ENCODE data around the gene GDF11.

GDF11 gene

GRCh38 chr12:55742719-55743405 is at the start of gene GDF11:
Gene GDF11 (plus strand): TSS chr12:55743122. CDS start chr12:55743317, 195 bp downstream.
- peak; percentile 61 for DNase-seq

- DNase-seq = no peak
Observed at GRCh38 chr12:55693323-55694187, 49.4 kb upstream of the GDF11 start.

DNA sequence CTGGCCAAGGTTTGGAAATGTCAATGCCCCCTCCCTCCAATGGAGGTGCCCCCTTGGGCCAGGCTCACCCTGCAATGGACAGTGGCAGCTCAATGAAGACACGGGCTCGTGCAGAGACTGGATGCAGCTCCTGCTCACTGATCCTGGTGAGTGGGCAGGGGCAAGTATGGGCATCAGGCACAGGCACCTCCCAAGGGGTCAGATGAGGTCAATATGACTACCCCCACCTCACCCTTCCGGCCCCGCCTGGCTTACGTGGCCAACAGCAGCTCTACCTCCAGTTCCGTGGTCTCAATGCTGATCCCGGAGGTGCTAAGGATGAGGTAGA is 48.8 kb upstream of the GDF11 start:
- no peak for DNase-seq

DNA sequence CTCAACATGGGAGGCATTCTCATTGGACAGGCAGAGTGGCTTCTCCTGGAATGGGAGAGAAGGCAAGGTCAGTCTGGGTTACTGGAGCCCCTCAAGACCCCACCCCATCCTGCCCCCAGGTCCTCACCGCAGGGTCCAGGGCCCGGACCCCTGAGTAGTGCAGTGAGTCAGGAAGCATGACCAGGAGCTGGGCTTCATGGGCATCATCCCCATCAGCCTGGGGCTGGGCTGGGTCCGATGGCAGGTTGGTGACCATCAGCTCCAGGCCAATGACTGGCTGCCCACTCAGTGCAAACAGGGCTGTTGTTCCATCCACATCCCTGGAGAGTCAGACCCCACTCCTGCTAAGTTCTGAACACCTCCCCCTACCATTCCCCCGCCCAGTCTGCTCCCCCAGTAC is 48.3 kb upstream of the GDF11 start:
- no peak for DNase-seq

DNA sequence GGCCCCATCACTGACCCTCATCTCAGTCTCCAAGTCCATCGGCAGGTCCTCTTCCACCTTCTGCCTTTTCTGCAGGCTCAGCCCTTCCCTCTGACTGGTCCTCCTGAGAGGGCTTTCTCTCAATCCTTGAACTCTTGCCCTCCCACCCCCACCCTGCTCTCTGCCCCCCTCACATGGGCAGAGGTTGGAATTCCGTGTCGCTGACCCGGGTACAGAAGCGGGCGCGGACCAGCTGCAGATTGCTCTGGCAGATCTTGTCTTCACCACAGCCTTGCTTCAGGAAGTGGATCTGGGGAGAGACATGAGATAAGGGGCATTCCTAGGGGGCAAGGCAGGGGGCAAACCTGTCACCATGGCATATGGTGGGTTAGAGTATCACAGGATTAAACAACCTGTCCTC is 47.6 kb upstream of the GDF11 start:
- no peak for DNase-seq

DNA sequence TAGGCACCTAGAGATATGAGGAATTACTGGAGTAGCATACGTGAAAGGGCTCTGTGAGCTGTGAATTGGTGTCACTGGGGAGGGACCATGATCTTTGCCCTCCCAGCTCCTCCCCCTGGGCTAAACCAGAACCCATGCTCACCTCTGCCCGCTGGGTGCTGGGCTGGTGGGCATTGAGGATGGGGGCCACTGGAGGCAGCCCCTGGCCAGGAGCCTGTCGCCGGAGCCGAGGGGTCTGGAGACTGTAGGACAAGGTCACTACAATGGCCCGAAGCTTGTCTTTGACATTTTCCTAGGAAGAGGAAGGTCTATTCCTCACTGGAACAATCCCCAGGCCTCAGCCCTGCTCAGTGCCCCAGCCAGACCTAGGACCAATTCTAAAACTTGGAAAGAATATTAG is 46.8 kb upstream of the GDF11 start:
- no peak for DNase-seq

- DNase-seq = no peak
Observed at GRCh38 chr12:55696796-55697462, 46.0 kb upstream of the GDF11 start.

- no peak for DNase-seq
Observed at GRCh38 chr12:55697686-55698085, 45.2 kb upstream of the GDF11 start.

GRCh38 chr12:55698241-55698955 is 44.5 kb upstream of the GDF11 start:
- DNase-seq = no peak

DNA sequence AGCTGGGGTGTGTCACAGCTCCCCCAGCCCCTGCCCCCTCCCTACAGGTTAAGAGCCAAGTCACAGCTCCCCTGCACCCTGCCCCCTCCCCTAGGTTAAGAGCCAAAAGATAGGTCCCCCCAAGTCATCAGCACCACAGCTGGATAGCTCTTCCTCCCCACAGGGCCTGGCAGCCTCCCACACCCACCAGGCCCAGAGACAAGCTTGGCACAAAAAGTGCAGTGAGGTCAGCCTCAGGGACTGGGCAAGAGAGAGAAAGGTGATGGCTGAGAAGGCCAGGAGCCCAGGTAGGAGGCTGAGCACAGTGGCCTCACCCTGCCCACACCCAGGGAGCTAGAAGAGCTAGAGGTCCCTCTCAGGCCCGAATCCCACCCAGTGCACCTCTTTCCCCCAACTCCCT is 44.0 kb upstream of the GDF11 start:
- DNase-seq = no peak

DNA sequence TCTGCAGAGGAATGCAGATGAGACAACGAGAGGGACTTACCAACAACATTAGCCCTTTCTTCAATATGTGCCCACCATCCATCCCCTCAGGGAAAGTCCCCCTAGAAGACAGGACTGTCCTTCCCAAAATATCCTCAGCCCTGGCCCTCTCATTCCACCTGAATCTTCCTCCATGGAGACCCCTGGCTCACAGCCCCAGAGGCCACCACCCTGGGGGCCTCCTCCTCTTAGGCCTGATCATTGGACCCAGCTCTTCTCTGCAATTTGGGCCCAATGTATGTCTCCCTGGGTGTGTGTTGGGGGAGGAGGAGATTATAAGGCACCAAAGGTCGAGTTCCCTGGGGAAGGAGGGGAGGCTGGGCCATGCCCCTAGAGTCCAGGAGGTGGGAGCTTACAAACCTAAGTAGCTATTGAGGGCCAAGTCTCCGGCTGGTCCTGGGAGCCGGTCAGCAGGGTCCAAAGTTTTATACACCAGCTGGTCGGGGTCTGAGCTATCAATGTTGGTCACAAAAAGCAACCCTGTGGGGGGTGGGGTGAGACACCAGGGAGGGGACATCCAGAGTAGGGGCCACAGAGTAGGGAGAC is 43.4 kb upstream of the GDF11 start:
- DNase-seq = no peak

DNA sequence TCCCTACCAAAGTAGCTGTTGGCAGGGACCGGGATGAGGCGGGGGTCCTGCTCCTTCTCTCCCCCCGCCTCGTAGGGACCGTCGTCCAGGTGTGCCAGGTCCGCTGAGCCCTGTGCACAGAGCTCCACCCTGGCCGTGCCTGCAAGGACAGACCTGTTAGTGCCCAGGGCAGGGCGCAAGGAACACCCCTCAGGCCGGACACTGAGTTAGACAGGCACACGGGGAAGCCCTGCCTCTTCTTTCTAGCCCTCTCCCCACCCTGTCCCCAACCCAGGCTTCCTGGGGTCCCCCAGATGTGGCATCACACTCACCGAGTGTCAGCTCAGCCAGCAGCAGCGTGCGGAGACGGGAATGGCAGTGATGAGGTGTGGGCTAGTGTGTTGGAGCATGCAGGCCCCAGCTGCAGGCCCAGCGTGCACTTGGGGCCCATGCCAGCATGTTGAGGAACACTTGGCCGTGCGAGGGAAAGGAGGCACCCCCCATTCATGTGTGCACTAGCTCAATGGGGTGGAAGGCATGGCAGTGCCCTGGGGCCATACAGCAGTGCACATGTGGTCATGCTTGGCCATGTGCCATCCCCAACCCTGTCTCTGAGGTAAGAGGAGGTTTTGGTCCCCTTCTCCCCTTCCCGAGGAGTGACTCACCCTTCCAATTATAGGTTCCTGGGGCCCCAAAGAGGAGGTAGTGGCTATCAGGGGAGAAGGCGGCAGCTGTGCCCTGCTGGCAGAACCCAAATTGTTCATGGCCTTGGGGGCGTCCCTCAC is 42.5 kb upstream of the GDF11 start:
- no peak for DNase-seq

DNA sequence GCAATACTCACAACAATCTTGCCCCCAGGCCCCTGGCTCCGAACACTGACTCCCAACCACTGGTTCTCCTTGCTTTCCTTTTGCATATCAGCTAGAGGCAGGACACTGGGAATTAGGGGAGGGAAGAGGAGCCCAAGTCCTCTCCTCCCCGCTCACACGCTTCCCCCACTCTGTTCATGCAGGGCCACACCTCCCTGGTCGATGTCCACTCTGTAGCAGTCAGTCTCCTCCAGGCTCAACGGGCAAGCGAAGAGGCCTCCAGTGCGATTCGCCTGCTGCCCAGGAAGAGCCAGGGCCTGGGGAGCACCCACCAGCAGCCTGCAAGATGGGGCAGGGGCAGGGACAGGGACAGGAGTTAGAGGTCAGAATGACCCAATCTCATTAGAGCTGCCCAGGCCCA is 40.1 kb upstream of the GDF11 start:
- no peak for DNase-seq

GRCh38 chr12:55703288-55703687 is 39.6 kb upstream of the GDF11 start:
- DNase-seq = no peak

- no peak for DNase-seq
Observed at GRCh38 chr12:55703901-55704761, 38.8 kb upstream of the GDF11 start.

DNA sequence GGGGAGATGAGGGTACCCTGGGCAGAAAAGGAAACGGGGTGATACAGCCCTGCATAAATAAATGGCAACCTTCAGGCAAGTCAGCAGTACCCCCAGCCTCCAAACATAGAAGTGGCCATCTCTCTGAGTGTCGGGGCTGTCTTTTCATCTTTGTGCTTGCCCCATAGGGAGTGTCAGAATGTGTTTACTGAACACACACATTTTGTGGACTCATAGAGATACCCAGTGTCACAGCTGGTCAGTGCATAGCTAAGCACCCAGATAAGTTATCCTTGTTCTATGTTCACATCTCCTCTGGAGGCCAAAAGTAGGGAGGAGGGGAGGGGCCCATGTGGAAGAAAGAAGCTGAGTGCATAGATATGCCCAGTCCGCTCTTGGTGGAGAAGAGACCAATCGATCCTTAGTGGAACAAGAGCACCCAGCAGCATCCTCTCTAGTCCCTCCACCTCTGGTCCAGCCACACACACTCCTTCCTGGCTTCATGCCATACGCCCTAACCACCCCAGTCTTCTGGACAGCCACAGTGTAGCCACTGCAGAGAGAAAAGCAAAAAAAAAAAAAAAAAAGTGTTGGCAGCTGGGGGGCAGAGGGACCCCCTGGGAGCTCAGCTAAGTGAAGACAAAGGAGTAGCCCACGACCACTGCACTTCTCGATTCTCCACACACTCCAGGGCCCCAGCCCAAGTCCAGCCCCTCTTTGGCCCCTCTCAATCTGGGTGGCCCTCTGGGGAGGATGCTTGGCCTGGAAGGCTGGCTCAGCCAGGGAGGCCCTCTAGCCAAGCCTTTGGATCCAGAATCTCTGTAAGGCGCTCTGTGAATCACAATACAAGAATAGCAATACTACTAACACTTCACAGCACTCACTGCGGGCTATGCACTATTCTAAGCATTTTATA is 37.9 kb upstream of the GDF11 start:
- DNase-seq = no peak

DNA sequence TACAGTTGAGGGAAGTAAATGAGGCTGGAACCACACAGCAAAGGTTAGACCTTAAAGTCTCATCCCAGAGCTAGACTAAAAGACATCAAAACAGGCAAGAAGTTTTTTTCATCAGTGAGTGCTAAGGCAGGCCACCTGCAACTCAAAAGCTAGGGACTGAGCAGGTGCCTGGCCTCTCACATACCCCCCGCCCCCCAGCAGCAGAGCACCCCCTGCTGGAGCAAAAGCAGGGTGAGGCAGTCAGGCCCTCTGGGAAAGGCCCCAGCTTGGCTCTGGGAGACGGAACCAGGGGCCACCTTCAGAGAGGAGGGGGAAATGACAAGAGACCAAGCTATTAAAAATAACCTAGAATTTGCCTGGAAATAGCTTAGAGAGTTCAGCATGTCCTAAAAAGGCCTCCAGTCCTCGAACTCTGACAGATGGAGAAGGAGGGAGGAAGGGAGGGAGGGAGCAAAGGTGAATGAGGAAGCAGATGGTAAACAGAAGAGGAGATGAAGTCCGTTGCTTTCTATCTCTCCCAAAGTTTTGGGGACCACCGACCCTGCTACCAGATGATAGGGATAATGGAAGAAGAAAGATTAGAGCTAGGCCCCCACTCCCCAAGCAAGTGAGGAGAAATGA is 37.0 kb upstream of the GDF11 start:
- no peak for DNase-seq

DNA sequence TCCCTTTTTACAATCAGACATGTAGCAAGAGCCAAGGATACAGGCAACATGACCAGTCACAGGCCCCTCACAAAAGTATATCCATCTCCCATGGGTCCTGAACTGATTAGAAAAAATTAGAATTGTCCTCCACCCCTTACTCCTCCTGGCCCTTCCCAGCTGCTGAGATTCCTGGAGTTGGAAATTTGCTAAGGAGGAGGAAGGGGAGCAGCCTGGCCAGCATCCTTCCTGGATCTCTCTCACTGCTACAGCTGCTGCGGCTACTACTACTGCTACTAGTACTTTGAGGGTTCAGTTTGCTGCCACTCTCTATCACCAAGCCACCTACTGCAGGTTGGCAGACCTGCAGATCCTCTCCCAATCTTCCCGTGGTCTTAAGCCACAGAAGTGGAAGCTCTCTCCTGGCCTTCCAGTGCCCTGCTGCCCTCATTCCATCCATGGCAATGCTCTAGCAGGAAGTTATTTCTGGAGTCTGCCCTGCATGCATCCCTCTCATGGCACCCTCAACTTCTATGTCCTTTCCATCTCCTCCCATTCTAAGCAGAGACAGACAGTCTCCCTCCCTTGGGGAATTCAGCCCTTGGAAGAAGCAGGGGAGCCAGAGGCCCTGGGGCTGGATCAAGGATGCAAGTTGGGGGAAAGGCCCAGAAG is 36.2 kb upstream of the GDF11 start:
- DNase-seq = no peak

DNA sequence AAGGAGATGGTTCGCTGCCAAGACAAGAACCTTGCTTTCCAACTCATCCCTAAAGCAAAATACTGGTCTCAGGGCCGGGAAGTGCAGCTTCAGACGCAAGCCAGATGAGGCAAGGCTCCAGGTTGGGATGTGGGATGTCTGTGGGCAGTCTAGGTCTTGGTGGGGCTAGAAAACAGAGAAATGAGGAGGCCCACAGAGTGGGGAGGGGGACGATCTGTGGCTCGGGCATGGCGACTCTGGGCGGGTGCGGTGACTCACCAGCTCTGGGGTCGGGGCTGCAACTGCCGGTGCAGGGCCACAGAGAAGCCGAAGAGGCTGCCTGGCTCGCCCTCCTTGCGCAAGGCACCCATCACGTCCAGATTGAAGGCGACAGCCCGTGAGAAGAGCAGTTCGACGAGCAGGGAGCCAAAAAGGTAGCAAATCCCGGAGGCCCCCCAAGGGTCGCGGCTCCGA is 35.7 kb upstream of the GDF11 start:
- DNase-seq = no peak

Data from activated effector memory CD4-positive, alpha-beta T cell treated with Interleukin-2 at 50 U/mL for 16 hours (primary cell).